A673 (cell line): ENCODE measurements around the gene THBS4. TPM values are rescaled to one million over a fixed set of nuclear protein-coding genes. Genes with fewer than 3 reads are reported as not detected.

Experiments
- BruUV-seq: library from RNA; stranded (reverse); fragments of 400-500 nt; replicated peaks from 2 replicates; lab custom pipeline; 2021; lab: Mats Ljungman, UMichigan
- CTCF ChIA-PET: fragments of 300-600 bp; sonication (Branson Sonifier 250); formaldehyde crosslinking; loops from one replicate; lab custom pipeline; 2022; ENCODE audit warnings: antibody characterized with exemption; lab: Charles Lee
- POLR2A ChIA-PET: fragments of 300-600 bp; sonication (Branson Sonifier 250); formaldehyde crosslinking; loops from one replicate; lab custom pipeline; 2022; ENCODE audit warnings: antibody characterized with exemption; ENCODE audit not compliant: low non-redundant PET; lab: Charles Lee
- DNase-seq: peaks from one replicate; pipeline ENCODE4 v3.0.0-alpha.2; 2015; ENCODE audit warnings: low spot score
- H3K27ac ChIP-seq: fragments of 200-600 bp; sonication (generic); 2 replicates; pipeline ENCODE4 v1.5.1; 2016; ENCODE audit warnings: mixed run types, low read depth, mild to moderate bottlenecking, mixed read lengths, antibody characterized with exemption, low read length; ENCODE audit not compliant: poor library complexity, severe bottlenecking
- H3K27me3 ChIP-seq: fragments of 200-600 bp; sonication (generic); replicated peaks from 2 replicates; pipeline ENCODE4 v1.6.1; 2017; ENCODE audit warnings: mixed run types, low read depth, mild to moderate bottlenecking, mixed read lengths, antibody characterized with exemption, low read length; ENCODE audit not compliant: insufficient read depth, poor library complexity
- H3K36me3 ChIP-seq: fragments of 200-600 bp; sonication (generic); 2 replicates; pipeline ENCODE4 v1.6.1; 2016; ENCODE audit warnings: mixed run types, mild to moderate bottlenecking, mixed read lengths, antibody characterized with exemption, low read length; ENCODE audit not compliant: insufficient read depth, poor library complexity, severe bottlenecking
- H3K4me1 ChIP-seq: fragments of 200-600 bp; sonication (generic); 2 replicates; pipeline ENCODE4 v1.6.1; 2017; ENCODE audit warnings: mixed run types, mild to moderate bottlenecking, mixed read lengths, antibody characterized with exemption, low read length; ENCODE audit not compliant: insufficient read depth, poor library complexity, severe bottlenecking
- H3K4me3 ChIP-seq: fragments of 200-600 bp; sonication (generic); 2 replicates; pipeline ENCODE4 v1.5.1; 2016; ENCODE audit warnings: low read depth, mixed run types, mild to moderate bottlenecking, mixed read lengths, low read length; ENCODE audit not compliant: poor library complexity, severe bottlenecking
- H3K9me3 ChIP-seq: fragments of 200-600 bp; sonication (generic); 2 replicates; pipeline ENCODE4 v1.6.1; 2016; ENCODE audit warnings: mixed run types, low read depth, mild to moderate bottlenecking, mixed read lengths, antibody characterized with exemption, low read length; ENCODE audit not compliant: poor library complexity, severe bottlenecking
- EZH2 ChIP-seq: fragments of 200-600 bp; sonication (generic); IDR thresholded peaks from 2 replicates; pipeline ENCODE4 v1.6.1; 2017; ENCODE audit warnings: borderline replicate concordance, low read depth, mild to moderate bottlenecking, mixed read lengths, antibody characterized with exemption, low read length; ENCODE audit not compliant: poor library complexity, severe bottlenecking
- intact Hi-C: fragments of 100-400 bp; cut with micrococcal nuclease; formaldehyde crosslinking; loops from one replicate; pipeline ENCODE4 v1.10.0; 2022; ENCODE audit not compliant: unreplicated experiment
- total RNA-seq: library from RNA; stranded (reverse); gene quantifications from 2 replicates; pipeline ENCODE4 v1.2.3, GENCODE V29; 2021
- TF ChIP-seq, protein P1 (sequence below): fragments of 300-800, 200-600 bp; sonication (generic); conservative IDR thresholded peaks from 2 replicates; pipeline ENCODE4 v1.5.1; 2017; ENCODE audit warnings: low read depth, mild to moderate bottlenecking, antibody characterized with exemption, low read length, moderate library complexity, mixed read lengths

THBS4 gene
- total RNA-seq, 1 experiment from 2014 or later = 0.43 TPM

GRCh38 chr5:80025069-80025468 lies 10.1 kb upstream of the THBS4 start:
- H3K4me3 ChIP-seq = no peak overlapping the region
- no peaks in the 10 kb centered on the region for H3K9me3 ChIP-seq
- POLR2A ChIA-PET = no interaction called here
- H3K27me3 ChIP-seq = peaks cover 13% of the 10 kb centered on the region
- H3K27ac ChIP-seq = no peak overlapping the region
- TF ChIP-seq EZH2 = no peak
- TF ChIP-seq, protein P1, sequence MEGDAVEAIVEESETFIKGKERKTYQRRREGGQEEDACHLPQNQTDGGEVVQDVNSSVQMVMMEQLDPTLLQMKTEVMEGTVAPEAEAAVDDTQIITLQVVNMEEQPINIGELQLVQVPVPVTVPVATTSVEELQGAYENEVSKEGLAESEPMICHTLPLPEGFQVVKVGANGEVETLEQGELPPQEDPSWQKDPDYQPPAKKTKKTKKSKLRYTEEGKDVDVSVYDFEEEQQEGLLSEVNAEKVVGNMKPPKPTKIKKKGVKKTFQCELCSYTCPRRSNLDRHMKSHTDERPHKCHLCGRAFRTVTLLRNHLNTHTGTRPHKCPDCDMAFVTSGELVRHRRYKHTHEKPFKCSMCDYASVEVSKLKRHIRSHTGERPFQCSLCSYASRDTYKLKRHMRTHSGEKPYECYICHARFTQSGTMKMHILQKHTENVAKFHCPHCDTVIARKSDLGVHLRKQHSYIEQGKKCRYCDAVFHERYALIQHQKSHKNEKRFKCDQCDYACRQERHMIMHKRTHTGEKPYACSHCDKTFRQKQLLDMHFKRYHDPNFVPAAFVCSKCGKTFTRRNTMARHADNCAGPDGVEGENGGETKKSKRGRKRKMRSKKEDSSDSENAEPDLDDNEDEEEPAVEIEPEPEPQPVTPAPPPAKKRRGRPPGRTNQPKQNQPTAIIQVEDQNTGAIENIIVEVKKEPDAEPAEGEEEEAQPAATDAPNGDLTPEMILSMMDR = no peak
- DNase-seq = no peak
- H3K36me3 ChIP-seq = no peaks in the 10 kb centered on the region
- intact Hi-C loops = no loop called here
- no peaks in the 10 kb centered on the region for H3K4me1 ChIP-seq
- no TSS peak for BruUV-seq
- CTCF ChIA-PET = no interaction called here

DNA sequence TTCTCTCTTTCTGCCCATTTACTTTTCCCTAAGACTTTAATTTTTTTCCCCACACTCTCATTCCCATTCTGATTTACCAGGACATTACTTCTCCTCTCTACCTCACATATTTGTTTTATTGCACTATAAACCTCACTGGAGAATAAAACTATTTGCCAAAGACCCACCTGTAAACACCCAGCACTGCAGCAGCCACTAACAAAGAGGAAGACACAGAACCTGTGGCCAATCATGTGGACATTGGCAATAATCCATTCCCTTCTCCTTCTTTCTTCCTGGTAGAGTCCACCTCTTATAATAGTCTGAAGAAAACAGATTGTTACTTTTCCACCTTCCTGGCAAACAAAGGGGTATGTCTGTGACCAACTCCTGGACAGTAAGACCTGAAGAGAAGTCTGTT lies 8.3 kb upstream of the THBS4 start:
- DNase-seq = no peak
- no peaks in the 10 kb centered on the region for H3K36me3 ChIP-seq
- H3K27ac ChIP-seq = no peak overlapping the region
- H3K4me1 ChIP-seq = no peaks in the 10 kb centered on the region
- TF ChIP-seq, protein P1 = no peak
- no peak for TF ChIP-seq EZH2
- intact Hi-C loops = no loop called here
- H3K27me3 ChIP-seq = peaks cover 25% of the 10 kb centered on the region
- no TSS peak for BruUV-seq
- POLR2A ChIA-PET = no interaction called here
- H3K4me3 ChIP-seq = no peak overlapping the region
- no peaks in the 10 kb centered on the region for H3K9me3 ChIP-seq
- CTCF ChIA-PET = no interaction called here

DNA sequence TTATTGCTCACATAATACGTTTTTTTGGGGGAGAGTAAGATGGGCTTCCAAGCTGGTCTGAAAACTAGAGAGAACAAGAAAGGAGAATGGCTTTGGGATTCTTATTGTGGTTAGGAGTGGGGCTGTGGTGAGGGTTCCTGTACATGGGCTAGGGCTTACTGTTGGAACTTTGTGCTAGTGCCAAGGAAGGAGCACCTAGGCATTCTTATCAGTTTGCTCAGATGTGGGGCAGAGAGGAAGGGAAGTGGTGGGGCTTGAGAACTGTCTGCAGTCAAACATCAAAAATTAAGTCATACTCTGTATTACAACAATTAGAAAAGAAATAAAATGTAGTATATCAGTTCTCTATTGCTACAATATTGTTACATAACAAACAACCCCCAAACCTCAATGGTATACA lies 4.0 kb upstream of the THBS4 start:
- H3K4me3 ChIP-seq = no peak overlapping the region
- H3K27me3 ChIP-seq = peaks cover 66% of the 10 kb centered on the region
- DNase-seq = no peak
- H3K9me3 ChIP-seq = no peaks in the 10 kb centered on the region
- ChIA-PET POLR2A (no interaction called here), CTCF (no interaction called here)
- TF ChIP-seq, protein P1 = no peak
- TF ChIP-seq EZH2 = no peak
- H3K4me1 ChIP-seq = no peaks in the 10 kb centered on the region
- H3K36me3 ChIP-seq = no peaks in the 10 kb centered on the region
- no TSS peak for BruUV-seq
- intact Hi-C loops = no loop called here
- no peak overlapping the region for H3K27ac ChIP-seq
